Heart left ventricle (tissue), 16 donors: Measurements from ENCODE around the gene ZNF554. TPM values are rescaled to one million over a fixed set of nuclear protein-coding genes. Genes with fewer than 3 reads are reported as not detected.
"Not testable (repeated sequence)": the region's sequence is repeated elsewhere in the genome, so short reads cannot be mapped to it uniquely, and the experiment has no call there.

Experiments
- ATAC-seq, 4 donors: fragments of 200-7000 bp; cut with Tn5 transposase; one replicate each; pipeline ENCODE4 v1.9.1; 2020 to 2022; ENCODE audit warnings: moderate library complexity in 4 of 4, mild to moderate bottlenecking in 3 of 4, moderate number of reproducible peaks in 1 of 4
- DNase-seq, 5 donors: peaks; one replicate each; pipeline ENCODE4 v3.0.0-alpha.2; 2020
- H3K27ac ChIP-seq, 12 donors: fragments of 200-600 bp; sonication (generic) in 4 of 12; one replicate each; pipeline versions ENCODE4 v1.5.0 to v1.8.0; 2016 to 2022; ENCODE audit warnings: mild to moderate bottlenecking in 2 of 12
- H3K27me3 ChIP-seq, 9 donors: fragments of 200-600 bp; sonication (generic) in 2 of 9; one replicate each; pipeline versions ENCODE4 v1.5.1 to v1.8.0; 2016 to 2022; ENCODE audit warnings: mild to moderate bottlenecking in 3 of 9
- H3K36me3 ChIP-seq, 9 donors: fragments of 200-600 bp; sonication (generic) in 2 of 9; one replicate each; pipeline versions ENCODE4 v1.5.0 to v1.8.0; 2018 to 2022; ENCODE audit warnings: mild to moderate bottlenecking in 2 of 9
- H3K4me1 ChIP-seq, 12 donors: fragments of 200-600 bp; sonication (generic) in 4 of 12; one replicate each; pipeline versions ENCODE4 v1.5.0 to v1.8.0; 2016 to 2022; ENCODE audit warnings: mild to moderate bottlenecking in 3 of 12
- H3K4me3 ChIP-seq, 12 donors: fragments of 200-600 bp; sonication (generic) in 4 of 12; one replicate each; pipeline versions ENCODE4 v1.5.0 to v1.8.0; 2017 to 2022; ENCODE audit warnings: mild to moderate bottlenecking in 9 of 12, moderate library complexity in 4 of 12
- H3K9me3 ChIP-seq, 12 donors: fragments of 200-600 bp; sonication (generic) in 4 of 12; one replicate each; pipeline versions ENCODE4 v1.5.0 to v1.8.0; 2016 to 2022; ENCODE audit warnings: mild to moderate bottlenecking in 1 of 12
- POLR2A ChIP-seq, 2 donors: fragments of 450-650 bp; IDR thresholded peaks; one replicate each; pipeline ENCODE4 v1.6.1; 2017; ENCODE audit warnings: antibody characterized with exemption in 2 of 2, mild to moderate bottlenecking in 2 of 2, moderate library complexity in 2 of 2
- WGBS, 4 donors: extraction: QIAGEN DNeasy Blood & Tissue Kit in 2 of 4; methylation state at CpG; one replicate each; pipeline versions ENCODE4 v1.1.5 to v1.1.7; 2013 to 2018; 5-methylcytosine and 5-hydroxymethylcytosine counted together
- intact Hi-C, 10 donors: fragments of 100-400 bp; cut with DNase I; formaldehyde crosslinking; loops; one replicate each; pipeline versions ENCODE4 v1.11.1 to v1.14.2; 2022
- polyA plus RNA-seq, 2 donors: library from polyadenylated mRNA; stranded (reverse); fragments of 200-250 nt; gene quantifications; one replicate each; pipeline ENCODE4 v1.2.3, GENCODE V29; 2013
- total RNA-seq, 9 donors: library from RNA; depleted of rRNA in 2 of 9; stranded (reverse); fragments of >200 nt in 2 of 9; fragmentation: NEBNext Ultra II Directional in 3 of 9; extraction: Animal tissue kit (Norgen Biotek cat#: 25700) in 3 of 9; gene quantifications; one replicate each; pipeline versions ENCODE4 v1.1.0 to v1.2.4, GENCODE V29; 2016 to 2023
- TF ChIP-seq, protein P1 (sequence below), 12 donors: fragments of 200-600 bp; sonication (generic) in 4 of 12; IDR thresholded peaks; one replicate each; pipeline versions ENCODE4 v1.5.0 to v1.8.0; 2018 to 2022; ENCODE audit warnings: antibody characterized with exemption in 12 of 12, mild to moderate bottlenecking in 5 of 12
- donor health status: ischemic (EF 13 %, LVEDD 7.1; RV severe dilation, severe dysfunction).
- donor health status: healthy with polysubstance abuse.
- donor health status: DM: no; HTN: yes; CAD: no.
- donor health status: DM: no; HTN: no; CAD: no.
- donor health status: ischemic (EF 25% LVEDD 6.9; RV normal size, moderate dysfunction).
- donor health status: ischemic (EF 25% LVEDD 5.7; RV mildly dilated, moderate dysfunction).
- donor health status: healthy.
- donor health status: DM: yes; HTN: yes; CAD: no.
- donor health status: ischemic (EF 35%, LVEDD 5.7; RV mildly dilated, moderate dysfunction).
- donor health status: nonischemic (EF 11% LVEDD 7.7; RV severe dilation, severe dysfunction).
- donor health status: DM: yes; HTN: yes; CAD: no.
- donor health status: PGD.
- donor health status: ischemic (EF 29% LVEDD 5.4; RV normal size, mild dysfunction).
- donor health status: nonischemic (EF 23%, LVEDD 6.1; RV moderate dilation, normal function).

ZNF554 gene
- total and polyA plus RNA-seq, 11 donors = 1.4 to 6.1 (median 4.5) TPM

DNA sequence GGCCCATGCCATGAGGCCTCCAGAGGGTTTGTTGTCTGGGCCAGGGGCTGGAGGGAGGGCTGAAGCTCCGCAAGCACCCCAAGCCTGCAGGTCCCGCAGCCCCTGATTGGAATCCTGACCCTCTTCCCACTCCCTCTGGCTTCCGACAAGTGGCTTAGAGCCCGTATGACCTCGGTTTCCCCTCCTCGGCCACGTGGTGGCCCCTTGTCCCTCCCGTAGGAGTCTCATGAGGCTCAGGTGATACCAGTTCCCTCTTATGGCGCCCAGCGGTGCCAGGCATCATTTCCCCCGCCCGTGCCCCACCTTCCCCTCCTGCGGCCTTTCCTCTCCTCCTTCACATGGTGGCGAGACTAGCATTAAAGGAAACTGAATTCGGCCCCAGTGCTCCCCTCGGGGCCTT, 28.2 kb upstream of the ZNF554 start:
- TF ChIP-seq, protein P1, sequence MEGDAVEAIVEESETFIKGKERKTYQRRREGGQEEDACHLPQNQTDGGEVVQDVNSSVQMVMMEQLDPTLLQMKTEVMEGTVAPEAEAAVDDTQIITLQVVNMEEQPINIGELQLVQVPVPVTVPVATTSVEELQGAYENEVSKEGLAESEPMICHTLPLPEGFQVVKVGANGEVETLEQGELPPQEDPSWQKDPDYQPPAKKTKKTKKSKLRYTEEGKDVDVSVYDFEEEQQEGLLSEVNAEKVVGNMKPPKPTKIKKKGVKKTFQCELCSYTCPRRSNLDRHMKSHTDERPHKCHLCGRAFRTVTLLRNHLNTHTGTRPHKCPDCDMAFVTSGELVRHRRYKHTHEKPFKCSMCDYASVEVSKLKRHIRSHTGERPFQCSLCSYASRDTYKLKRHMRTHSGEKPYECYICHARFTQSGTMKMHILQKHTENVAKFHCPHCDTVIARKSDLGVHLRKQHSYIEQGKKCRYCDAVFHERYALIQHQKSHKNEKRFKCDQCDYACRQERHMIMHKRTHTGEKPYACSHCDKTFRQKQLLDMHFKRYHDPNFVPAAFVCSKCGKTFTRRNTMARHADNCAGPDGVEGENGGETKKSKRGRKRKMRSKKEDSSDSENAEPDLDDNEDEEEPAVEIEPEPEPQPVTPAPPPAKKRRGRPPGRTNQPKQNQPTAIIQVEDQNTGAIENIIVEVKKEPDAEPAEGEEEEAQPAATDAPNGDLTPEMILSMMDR (IDR thresholded peaks at IDR 0.05) = no peak
- no peak for TF ChIP-seq POLR2A (IDR thresholded peaks at IDR 0.05)
- peaks cover 0 to 8% (median under 1%) of the 10 kb centered on the region in 12 donors for H3K4me1 ChIP-seq
- DNase-seq (no peak), ATAC-seq (peak in 1 of 4 donors; percentile 3)
- intact Hi-C loops = no loop called here
- H3K9me3 ChIP-seq = no peaks in the 10 kb centered on the region
- H3K36me3 ChIP-seq = peaks cover 0 to 53% (median 31%) of the 10 kb centered on the region in 9 donors
- H3K27ac ChIP-seq = peak overlapping the region in 3 of 12 donors; percentile 4 to 68 (median 65)
- no peak overlapping the region for H3K4me3 ChIP-seq
- 87 to 91% (median 90%) methylated on average over 16 of the region's 16 CpGs for WGBS, 4 donors
- no peaks in the 10 kb centered on the region for H3K27me3 ChIP-seq

GRCh38 chr19:2791876-2792275, 27.8 kb upstream of the ZNF554 start:
- intact Hi-C loops = no loop called here
- Histone ChIP-seq H3K9me3 (no peaks in the 10 kb centered on the region), H3K27me3 (no peaks in the 10 kb centered on the region), H3K4me3 (no peak overlapping the region), H3K4me1 (peaks cover 0 to 11% (median 0%) of the 10 kb centered on the region in 12 donors), H3K27ac (peak overlapping the region in 3 of 12 donors; percentile 4 to 68 (median 65)), H3K36me3 (peaks cover 0 to 53% (median 31%) of the 10 kb centered on the region in 9 donors)
- no peak for TF ChIP-seq POLR2A (IDR thresholded peaks at IDR 0.05)
- TF ChIP-seq, protein P1 (IDR thresholded peaks at IDR 0.05) = no peak
- ATAC-seq = peak in 1 of 4 donors; percentile 59
- 66 to 86% (median 78%) methylated on average over 16 of the region's 16 CpGs for WGBS, 4 donors
- peak in 1 of 5 donors; percentile 36 for DNase-seq

DNA sequence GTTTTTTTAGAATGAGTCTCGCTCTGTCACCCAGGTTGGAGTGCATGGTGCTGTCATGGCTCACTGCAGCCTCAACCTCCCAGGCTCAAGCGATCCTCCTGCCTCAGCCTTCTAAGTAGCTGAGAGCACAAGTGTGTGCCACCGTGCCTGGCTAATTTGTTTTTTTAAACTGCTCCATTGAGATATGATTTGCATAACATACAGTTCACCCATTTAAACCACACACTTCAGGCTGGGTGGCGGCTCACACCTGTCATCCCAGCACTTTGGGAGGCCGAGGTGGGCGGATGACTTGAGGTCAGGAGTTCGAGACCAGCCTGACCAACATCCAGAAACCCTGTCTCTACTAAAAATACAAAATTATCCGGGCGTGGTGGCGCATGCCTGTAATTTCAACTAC, 27.0 kb upstream of the ZNF554 start:
- intact Hi-C loops = not testable (repeated sequence)

GRCh38 chr19:2793126-2793525, 26.5 kb upstream of the ZNF554 start:
- DNase-seq = no peak
- H3K36me3 ChIP-seq = peaks cover 0 to 64% (median 32%) of the 10 kb centered on the region in 9 donors
- no peak for TF ChIP-seq POLR2A (IDR thresholded peaks at IDR 0.05)
- TF ChIP-seq, protein P1 (IDR thresholded peaks at IDR 0.05) = no peak
- H3K4me1 ChIP-seq = peaks cover 0 to 24% (median 5%) of the 10 kb centered on the region in 12 donors
- intact Hi-C loops = no loop called here
- WGBS, 4 donors = 96 to 97% (median 97%) methylated on average over 7 of the region's 7 CpGs
- H3K27ac ChIP-seq = no peak overlapping the region
- no peak for ATAC-seq
- H3K4me3 ChIP-seq = no peak overlapping the region
- H3K9me3 ChIP-seq = no peaks in the 10 kb centered on the region
- H3K27me3 ChIP-seq = no peaks in the 10 kb centered on the region

More for the DNA sequence above, 27.0 kb upstream of the ZNF554 start:
- peaks cover 0 to 19% (median 3%) of the 10 kb centered on the region in 12 donors for H3K4me1 ChIP-seq
- not testable (repeated sequence) for H3K27ac ChIP-seq, H3K27me3 ChIP-seq, H3K9me3 ChIP-seq, ATAC-seq, DNase-seq, H3K4me3 ChIP-seq
- peaks cover 0 to 59% (median 31%) of the 10 kb centered on the region in 9 donors for H3K36me3 ChIP-seq
- WGBS, 4 donors = 90 to 97% (median 93%) methylated on average over 10 of the region's 10 CpGs

DNA sequence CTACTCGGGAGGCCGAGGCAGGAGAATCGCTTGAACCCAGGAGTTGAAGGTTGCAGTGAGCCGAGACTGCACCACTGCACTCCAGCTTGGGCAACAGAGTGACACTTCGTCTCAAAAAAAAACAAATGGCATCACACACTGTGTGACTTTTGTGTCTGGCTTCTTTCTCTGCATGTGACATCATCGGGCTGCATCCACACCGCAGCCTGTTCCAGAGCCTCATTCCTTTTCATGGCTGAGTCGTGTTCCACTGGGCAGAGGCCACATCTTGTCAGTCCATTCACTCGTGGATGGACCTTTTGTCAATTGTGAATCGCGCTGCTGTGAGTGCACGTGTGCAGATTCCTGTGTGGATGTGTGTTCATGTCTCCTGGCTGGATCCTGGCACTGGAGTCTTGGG, 26.1 kb upstream of the ZNF554 start:
- Histone ChIP-seq H3K4me3 (no peak overlapping the region), H3K27ac (no peak overlapping the region), H3K9me3 (no peaks in the 10 kb centered on the region), H3K27me3 (no peaks in the 10 kb centered on the region), H3K36me3 (peaks cover 0 to 68% (median 34%) of the 10 kb centered on the region in 9 donors), H3K4me1 (peaks cover 0 to 28% (median 7%) of the 10 kb centered on the region in 12 donors)
- WGBS, 4 donors = 94 to 96% (median 96%) methylated on average over 12 of the region's 12 CpGs
- ATAC-seq (no peak), DNase-seq (no peak)
- TF ChIP-seq POLR2A (IDR thresholded peaks at IDR 0.05) = no peak
- TF ChIP-seq, protein P1 (IDR thresholded peaks at IDR 0.05) = no peak
- intact Hi-C loops = no loop called here
